AG04450 (cell line): ENCODE results near the gene FOXJ3. TPM values are rescaled to one million over a fixed set of nuclear protein-coding genes. Genes with fewer than 3 reads are reported as not detected.

Source experiments
- CTCF ChIA-PET: fragments of 300-600, 350-600 bp; formaldehyde crosslinking; extraction: SDS; loops from one replicate; lab custom pipeline; 2022; ENCODE audit warnings: antibody characterized with exemption, inconsistent platforms; lab: Charles Lee
- POLR2A ChIA-PET: fragments of 350-600 bp; formaldehyde crosslinking; extraction: SDS; loops from one replicate; lab custom pipeline; 2021; ENCODE audit warnings: antibody characterized with exemption, inconsistent platforms; lab: Yijun Ruan, JAX
- DNase-seq: peaks from one replicate; pipeline ENCODE4 v3.0.0-alpha.2; 2011; ENCODE audit warnings: low read depth, low spot score
- H3K27ac ChIP-seq: one replicate; pipeline ENCODE4 v1.5.1; 2012; ENCODE audit warnings: low read depth, low read length, control low read depth
- H3K27me3 ChIP-seq: one replicate; pipeline ENCODE4 v1.6.0; 2012; ENCODE audit warnings: low read length; ENCODE audit not compliant: control insufficient read depth, insufficient read depth
- H3K4me3 ChIP-seq: 2 replicates; pipeline ENCODE4 v1.5.1; 2011; ENCODE audit warnings: mild to moderate bottlenecking, low read depth, low read length, control low read depth
- H3K9me3 ChIP-seq: 2 replicates; pipeline ENCODE4 v1.5.1; 2012; ENCODE audit warnings: low read length; ENCODE audit not compliant: control insufficient read depth, insufficient read depth
- polyA plus RNA-seq: library from polyadenylated mRNA; depleted of rRNA; stranded (reverse); fragments of >200 nt; gene quantifications from 2 replicates; pipeline ENCODE4 v1.2.3, GENCODE V29; 2011
- TF ChIP-seq, protein P1 (sequence below): IDR thresholded peaks from 2 replicates; pipeline ENCODE4 v1.5.1; 2011; ENCODE audit warnings: low read depth, low read length, control low read depth, inconsistent platforms

Gene FOXJ3
- polyA plus RNA-seq, 1 experiment, result 36.2 TPM

DNA sequence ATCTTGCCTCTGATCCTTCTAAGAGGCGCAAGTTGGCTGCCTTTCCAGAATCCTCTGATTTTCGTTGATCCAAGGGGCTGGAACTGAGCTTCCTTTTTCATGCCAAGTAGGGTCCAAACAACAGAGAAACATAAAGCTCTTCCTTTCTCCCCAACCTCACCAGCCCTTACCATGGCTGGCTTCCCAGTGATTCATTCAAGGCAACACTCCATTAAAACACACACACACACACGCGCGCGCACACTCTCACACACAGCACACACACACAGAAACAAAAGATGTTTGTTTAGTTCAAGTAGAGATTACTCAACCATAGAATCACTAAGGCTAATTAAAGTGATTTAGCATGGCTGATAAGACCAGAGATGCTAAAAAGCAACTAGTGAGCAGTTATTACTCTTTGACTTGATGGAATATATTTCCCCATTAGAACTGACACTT, 157.5 kb downstream of the FOXJ3 start:
- TF ChIP-seq, protein P1, sequence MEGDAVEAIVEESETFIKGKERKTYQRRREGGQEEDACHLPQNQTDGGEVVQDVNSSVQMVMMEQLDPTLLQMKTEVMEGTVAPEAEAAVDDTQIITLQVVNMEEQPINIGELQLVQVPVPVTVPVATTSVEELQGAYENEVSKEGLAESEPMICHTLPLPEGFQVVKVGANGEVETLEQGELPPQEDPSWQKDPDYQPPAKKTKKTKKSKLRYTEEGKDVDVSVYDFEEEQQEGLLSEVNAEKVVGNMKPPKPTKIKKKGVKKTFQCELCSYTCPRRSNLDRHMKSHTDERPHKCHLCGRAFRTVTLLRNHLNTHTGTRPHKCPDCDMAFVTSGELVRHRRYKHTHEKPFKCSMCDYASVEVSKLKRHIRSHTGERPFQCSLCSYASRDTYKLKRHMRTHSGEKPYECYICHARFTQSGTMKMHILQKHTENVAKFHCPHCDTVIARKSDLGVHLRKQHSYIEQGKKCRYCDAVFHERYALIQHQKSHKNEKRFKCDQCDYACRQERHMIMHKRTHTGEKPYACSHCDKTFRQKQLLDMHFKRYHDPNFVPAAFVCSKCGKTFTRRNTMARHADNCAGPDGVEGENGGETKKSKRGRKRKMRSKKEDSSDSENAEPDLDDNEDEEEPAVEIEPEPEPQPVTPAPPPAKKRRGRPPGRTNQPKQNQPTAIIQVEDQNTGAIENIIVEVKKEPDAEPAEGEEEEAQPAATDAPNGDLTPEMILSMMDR, result no peak
- Histone ChIP-seq H3K4me3 (no peak overlapping the region), H3K27me3 (no peaks in the 10 kb centered on the region), H3K27ac (peak overlapping the region; percentile 22), H3K9me3 (no peaks in the 10 kb centered on the region)
- DNase-seq, result peak; percentile 58
- ChIA-PET POLR2A (interaction anchor here (0.8 kb wide), 1 partner anchor 505 kb away, joined by 3 read pairs; no protein-coding TSS in a partner anchor), CTCF (interaction anchor here (0.5 to 1.7 kb wide), 8 partner anchors 15 to 394 kb away, joined by 3 to 11 read pairs (median 3); no protein-coding TSS in a partner anchor)

DNA sequence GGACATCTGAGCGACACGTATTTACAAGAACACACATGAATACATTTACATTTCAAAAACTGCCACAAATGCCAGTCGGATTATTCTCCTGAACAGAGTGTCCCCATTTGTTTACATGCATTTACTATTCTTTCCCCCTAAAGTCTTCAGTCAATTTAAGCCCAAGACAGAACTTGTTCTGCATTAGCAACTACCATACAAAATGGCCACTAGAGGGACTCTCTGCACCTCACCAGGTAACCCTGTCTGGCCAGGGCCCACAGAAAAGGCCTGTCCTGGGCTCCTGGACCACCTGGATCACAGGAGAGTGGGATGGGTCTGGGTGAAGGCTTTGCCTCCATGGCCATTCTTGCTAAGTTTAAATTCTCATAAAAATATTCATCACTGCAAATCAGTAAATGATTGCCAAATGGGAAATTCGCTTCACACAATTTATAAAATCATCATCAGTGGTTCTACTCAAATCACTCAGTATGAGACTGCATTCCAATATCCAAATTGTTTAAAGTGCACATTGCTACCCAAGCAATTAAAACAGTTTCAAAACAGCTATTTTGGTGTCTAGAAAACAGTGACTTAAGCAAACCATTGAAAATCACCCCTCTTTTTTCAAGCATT, 158.0 kb downstream of the FOXJ3 start:
- POLR2A ChIA-PET, result interaction anchor here (0.8 kb wide), 1 partner anchor 506 kb away, joined by 3 read pairs; no protein-coding TSS in a partner anchor
- TF ChIP-seq, protein P1, result peak; percentile 78
- H3K4me3 ChIP-seq, result no peak overlapping the region
- no peak for DNase-seq
- no peaks in the 10 kb centered on the region for H3K27me3 ChIP-seq
- CTCF ChIA-PET, result interaction anchor here (0.5 to 1.7 kb wide), 8 partner anchors 16 to 394 kb away, joined by 3 to 11 read pairs (median 3); no protein-coding TSS in a partner anchor
- no peak overlapping the region for H3K27ac ChIP-seq
- no peaks in the 10 kb centered on the region for H3K9me3 ChIP-seq

DNA sequence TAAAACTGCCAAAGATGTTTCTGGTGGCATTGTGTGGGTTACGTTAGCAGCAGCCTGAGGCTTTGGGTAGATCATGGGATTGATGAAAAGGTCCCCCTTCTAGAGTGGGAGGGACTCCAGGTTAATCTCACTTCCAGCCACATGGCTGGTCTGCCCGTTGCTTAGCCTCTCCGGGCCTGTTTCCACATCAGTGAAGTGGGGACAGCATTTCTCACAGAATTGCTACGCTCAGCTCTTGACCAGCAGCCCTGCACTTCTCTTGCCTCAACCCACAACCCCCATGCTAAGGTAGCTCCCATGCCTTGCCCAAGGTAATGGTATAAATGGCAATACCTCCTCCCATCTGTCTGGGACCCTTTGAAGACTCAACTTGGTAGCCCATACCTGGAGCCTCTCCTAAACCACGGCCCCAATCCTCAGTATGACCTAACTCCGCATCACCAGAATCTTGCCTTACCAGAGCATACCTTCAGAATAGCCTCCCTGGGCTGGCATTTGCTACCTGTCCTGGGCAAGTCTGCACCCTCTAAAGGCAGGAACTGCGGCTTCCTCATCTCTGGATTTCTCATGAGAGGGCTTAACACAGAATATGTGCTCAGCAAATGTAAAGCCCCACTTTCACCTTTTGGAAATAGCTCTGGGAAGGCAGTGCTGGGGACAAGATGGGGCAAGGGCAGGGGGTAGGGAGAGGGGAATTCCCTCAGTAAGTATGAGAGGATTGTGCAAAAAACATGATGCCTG, 159.6 kb downstream of the FOXJ3 start:
- DNase-seq, result no peak
- Histone ChIP-seq H3K27me3 (no peaks in the 10 kb centered on the region), H3K27ac (no peak overlapping the region), H3K4me3 (no peak overlapping the region), H3K9me3 (no peaks in the 10 kb centered on the region)
- TF ChIP-seq, protein P1, result no peak
- ChIA-PET POLR2A (no interaction called here), CTCF (interaction anchor here (0.6 to 3.2 kb wide), 8 partner anchors 9 to 360 kb away, joined by 3 to 35 read pairs (median 11); partner anchors contain the start of gene GUCA2A)

DNA sequence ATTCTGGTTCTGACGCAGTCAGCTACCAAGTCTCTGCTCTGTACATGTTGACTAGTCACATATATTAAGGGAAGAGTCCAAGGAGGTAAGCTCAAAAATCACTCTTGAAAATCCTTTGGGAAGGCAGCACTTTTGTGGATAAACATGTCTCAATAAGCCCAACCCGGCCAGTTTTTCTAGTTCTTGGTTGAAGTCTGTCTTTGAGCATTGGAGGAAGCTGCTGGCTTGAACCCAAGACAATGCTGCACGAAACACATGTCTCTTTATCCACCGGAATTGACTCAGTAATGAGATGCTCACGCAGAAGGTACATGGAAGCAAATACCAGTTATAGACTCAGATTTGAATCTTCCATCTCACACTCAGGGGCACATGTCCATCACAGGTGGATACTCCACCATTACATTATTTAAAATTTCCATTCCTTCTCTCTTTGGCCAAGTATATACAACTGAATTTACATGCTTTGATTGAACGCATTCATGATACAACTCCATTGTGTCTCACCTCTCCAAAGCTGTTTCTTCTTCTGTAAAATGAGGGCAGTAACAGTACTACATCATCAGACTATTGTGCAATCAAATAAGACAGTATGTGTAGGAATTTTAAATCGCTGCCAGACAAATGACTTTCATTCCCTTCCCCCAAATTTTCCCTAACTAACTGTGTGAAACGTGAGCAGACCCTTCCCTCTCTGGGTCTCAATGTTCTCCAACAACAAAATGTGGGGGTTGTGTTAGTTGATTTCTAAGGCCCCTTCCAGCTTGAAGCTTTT, 160.9 kb downstream of the FOXJ3 start:
- H3K9me3 ChIP-seq, result no peaks in the 10 kb centered on the region
- H3K27me3 ChIP-seq, result no peaks in the 10 kb centered on the region
- H3K4me3 ChIP-seq, result no peak overlapping the region
- CTCF ChIA-PET, result interaction anchor here (0.6 to 3.2 kb wide), 83 partner anchors 10 to 696 kb away, joined by 3 to 35 read pairs (median 4); partner anchors contain the start of genes C1orf50, CCDC30, GUCA2A and P3H1
- TF ChIP-seq, protein P1, result no peak
- no peak for DNase-seq
- H3K27ac ChIP-seq, result no peak overlapping the region
- POLR2A ChIA-PET, result interaction anchor here (0.6 to 1.0 kb wide), 2 partner anchors 13 to 15 kb away, joined by 3 read pairs; no protein-coding TSS in a partner anchor
